ENCODE data around the gene ZSWIM8.
"Not testable (repeated sequence)": the region's sequence is repeated elsewhere in the genome, so short reads cannot be mapped to it uniquely, and the experiment has no call there.

The ZSWIM8 gene

GRCh38 chr10:73772281-73773151 is 12.9 kb upstream of the ZSWIM8 start:
- DNase-seq (ENCODE audit: low spot score), result peak; percentile 86

GRCh38 chr10:73773152-73773879 is 12.1 kb upstream of the ZSWIM8 start:
- no peak for DNase-seq (ENCODE audit: low spot score)

- no peak for DNase-seq (ENCODE audit: low spot score)
These were observed 10.8 kb upstream of the ZSWIM8 start for GRCh38 chr10:73774637-73775036.

GRCh38 chr10:73779018-73779417 is 6.4 kb upstream of the ZSWIM8 start:
- no peak for DNase-seq (ENCODE audit: low spot score)

GRCh38 chr10:73779539-73780197 is 5.7 kb upstream of the ZSWIM8 start:
- DNase-seq (ENCODE audit: low spot score), result no peak

GRCh38 chr10:73780301-73780700 is 5.1 kb upstream of the ZSWIM8 start:
- DNase-seq (ENCODE audit: low spot score), result no peak

- no peak for DNase-seq (ENCODE audit: low spot score)
These were observed 4.4 kb upstream of the ZSWIM8 start for GRCh38 chr10:73780966-73781365.

GRCh38 chr10:73781548-73781878 is 3.9 kb upstream of the ZSWIM8 start:
- DNase-seq (ENCODE audit: low spot score), result no peak

GRCh38 chr10:73781879-73782748 is 3.3 kb upstream of the ZSWIM8 start, which contains the start of gene CHCHD1:
Gene CHCHD1, plus strand, starts transcription at chr10:73782048. Its CDS starts 28 bp downstream, at chr10:73782076.
- DNase-seq (ENCODE audit: low spot score), result peak; percentile 84

- DNase-seq (ENCODE audit: low spot score), result no peak
These were observed 2.7 kb upstream of the ZSWIM8 start for GRCh38 chr10:73782749-73783085.

- no peak for DNase-seq (ENCODE audit: low spot score)
These were observed 510 bp downstream of the ZSWIM8 start for GRCh38 chr10:73785721-73786511.

- no peak for DNase-seq (ENCODE audit: low spot score)
These were observed 1.1 kb downstream of the ZSWIM8 start for GRCh38 chr10:73786512-73786885.

- DNase-seq (ENCODE audit: low spot score), result not testable (repeated sequence)
These were observed 1.8 kb downstream of the ZSWIM8 start for GRCh38 chr10:73787031-73787800.

- DNase-seq (ENCODE audit: low spot score), result no peak
These were observed 3.7 kb downstream of the ZSWIM8 start for GRCh38 chr10:73788864-73789658.

GRCh38 chr10:73789659-73790055 is 4.3 kb downstream of the ZSWIM8 start:
- DNase-seq (ENCODE audit: low spot score), result no peak

- DNase-seq (ENCODE audit: low spot score), result no peak
These were observed 5.7 kb downstream of the ZSWIM8 start for GRCh38 chr10:73790886-73791625.

- no peak for DNase-seq (ENCODE audit: low spot score)
These were observed 6.5 kb downstream of the ZSWIM8 start for GRCh38 chr10:73791871-73792400.

- no peak for DNase-seq (ENCODE audit: low spot score)
These were observed 8.1 kb downstream of the ZSWIM8 start for GRCh38 chr10:73793456-73793855.
